GM19238 (cell line): Measurements from ENCODE around the gene ZNF200.
"Not testable (repeated sequence)": the region's sequence is repeated elsewhere in the genome, so short reads cannot be mapped to it uniquely, and the experiment has no call there.

Experiments used
- DNase-seq: peaks from one replicate; pipeline ENCODE4 v3.0.0; 2011; ENCODE audit warnings: low spot score; ENCODE audit not compliant: insufficient read length

The ZNF200 gene

DNA sequence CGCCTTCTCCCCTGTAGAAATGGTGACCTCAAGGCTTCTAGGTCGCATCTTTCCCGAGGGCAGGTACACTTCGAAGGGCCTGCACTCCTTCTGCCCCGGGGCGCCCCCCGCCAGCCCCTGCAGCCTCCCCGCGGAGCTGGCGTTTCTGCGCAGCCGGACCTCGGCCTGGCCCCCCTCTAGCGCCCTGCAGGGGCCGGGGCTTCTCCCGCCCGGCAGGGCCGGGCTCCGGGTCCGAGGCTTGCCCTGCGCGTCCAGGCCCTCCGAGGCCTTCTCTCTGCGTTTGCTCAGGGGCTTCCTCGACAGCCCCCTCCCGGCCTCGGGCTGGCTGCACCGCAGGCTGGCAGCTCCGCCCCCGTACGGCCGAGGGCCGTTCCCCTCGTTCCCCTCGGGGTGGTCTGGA lies 19.4 kb upstream of the ZNF200 start:
- DNase-seq, result no peak

DNA sequence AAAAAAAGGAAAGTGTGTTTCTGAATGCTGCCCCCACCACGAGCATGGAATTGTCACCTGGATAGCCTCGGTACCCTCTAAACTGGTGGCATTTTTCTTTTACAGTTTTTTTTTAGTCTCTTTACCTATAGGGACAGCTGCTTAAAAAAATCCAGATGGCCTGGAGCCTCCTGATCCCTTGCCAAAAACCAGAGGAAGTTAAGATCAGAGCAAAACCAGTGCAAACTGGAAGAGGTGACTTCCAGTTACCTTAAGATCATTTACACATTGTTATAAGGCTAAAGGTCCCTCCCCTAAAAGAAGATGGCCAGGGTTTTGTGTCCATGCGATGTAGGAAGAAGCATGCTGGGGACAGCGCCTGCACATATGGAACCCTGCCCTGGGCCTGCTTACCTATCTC lies 18.0 kb upstream of the ZNF200 start:
- DNase-seq, result no peak

DNA sequence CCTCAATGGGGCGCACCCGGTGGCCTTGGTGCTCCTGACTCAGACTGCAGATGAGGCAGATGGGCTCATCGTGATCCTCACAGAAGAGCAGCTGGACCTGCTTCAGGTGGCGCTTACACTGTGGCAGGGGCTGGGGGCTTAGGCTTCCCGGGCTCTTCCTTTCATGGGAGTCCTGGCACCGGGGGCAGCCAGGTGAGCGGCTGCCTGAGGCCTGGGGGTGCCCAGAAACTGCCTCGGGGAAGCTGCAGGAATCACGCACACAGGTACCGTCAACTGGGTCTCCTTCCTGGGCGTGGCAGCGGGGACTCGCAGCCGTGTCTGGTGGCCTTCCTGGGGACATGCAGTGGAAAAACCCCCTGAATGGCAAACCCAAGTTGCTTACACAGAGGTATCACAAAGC lies 14.5 kb upstream of the ZNF200 start:
- DNase-seq, result no peak

DNA sequence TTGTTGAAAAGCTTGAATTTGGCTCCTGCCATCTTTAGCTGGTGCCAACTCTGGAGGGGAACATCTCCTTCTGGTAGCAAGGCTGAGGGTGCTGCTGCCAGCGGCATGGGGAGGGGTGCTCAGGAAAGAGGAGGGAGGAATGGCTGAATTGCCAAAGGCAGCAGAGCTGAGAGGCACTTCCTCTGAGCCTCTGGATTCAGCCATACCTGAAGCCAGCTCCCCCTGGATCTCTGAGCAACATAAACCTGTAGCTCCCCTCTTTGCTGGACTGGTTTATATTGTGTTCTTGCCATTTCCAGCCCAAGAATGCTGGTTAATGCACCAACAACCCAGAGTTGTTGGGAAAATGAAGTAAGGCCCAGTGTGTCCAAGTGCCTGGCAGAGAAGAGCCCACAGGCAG lies 14.1 kb upstream of the ZNF200 start:
- DNase-seq, result no peak

DNA sequence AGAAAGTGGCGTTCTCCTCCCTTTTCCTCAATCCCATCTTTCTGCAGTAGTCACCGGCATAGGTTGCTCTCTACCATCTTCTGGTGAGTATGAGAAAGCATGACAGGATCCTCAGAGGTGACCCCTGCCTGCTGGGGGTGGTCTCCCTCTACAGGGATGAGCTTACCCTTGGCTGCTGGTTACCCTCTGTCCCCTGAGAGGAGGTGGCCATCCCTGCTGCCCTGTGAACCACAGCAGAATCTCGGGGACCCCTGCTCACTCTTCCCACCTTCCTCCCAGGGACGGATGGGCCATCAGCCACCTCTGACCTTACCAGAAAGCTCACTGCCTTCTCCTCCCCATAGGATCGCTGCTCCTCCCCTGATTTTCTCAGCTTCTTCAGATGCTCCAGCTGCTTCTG lies 13.6 kb upstream of the ZNF200 start:
- no peak for DNase-seq

DNA sequence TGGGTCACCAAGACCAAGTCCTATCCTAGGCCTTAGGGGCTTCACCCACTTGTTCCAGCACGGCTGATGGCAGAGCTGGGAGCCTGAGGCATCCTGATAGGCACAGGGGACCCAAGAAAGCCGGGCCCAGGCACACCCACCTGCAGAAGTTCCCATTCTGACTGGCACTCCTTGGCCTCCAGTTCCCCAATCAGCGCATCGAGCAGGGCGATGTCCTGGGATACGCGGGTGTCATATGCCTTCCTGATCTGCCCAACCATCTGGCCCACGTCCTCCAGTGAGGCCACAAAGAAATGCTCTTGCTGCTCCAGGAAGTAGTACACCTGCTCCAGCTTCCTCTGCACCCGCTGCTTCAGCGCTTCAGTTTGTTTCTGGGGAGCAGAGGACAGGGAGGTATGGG lies 11.9 kb upstream of the ZNF200 start:
- no peak for DNase-seq

DNA sequence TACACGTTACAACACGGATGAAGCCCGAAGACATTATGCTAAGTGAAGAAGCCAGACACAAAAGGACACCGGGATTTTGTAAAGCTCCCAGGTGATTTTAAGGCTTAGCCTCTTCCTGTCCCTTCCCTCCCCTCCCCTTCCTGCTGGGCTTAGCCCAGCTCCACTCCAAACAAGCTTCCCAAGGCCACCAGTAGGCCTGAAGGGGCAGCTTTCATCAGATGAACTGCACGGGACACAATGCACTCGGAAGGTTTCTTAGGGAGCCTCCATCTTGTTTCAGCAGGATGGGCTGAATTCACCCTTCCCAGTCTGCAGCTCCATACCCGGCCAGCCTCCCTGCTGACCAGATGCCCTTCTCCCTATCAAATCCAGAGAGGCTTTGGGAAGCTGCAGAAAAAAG lies 11.0 kb upstream of the ZNF200 start:
- DNase-seq, result no peak

DNA sequence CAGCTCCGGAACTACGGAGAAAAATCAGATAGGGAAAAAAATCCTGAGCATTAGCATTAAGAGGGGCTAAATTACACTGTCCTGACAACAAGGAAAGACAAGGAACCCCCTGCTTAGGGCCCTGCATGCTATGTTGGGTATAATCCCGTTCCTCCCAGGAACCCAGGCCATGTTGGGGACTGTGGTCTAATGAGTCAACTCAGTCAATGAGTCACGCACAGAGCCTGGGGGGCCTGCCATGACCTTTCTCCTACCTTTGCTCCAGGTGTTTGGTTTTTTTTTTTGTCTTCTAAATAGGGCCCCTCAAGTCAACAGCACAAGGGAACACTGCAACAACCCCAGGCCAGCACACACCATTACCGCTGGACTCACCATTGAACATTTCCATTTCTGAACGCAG lies 8.9 kb upstream of the ZNF200 start:
- no peak for DNase-seq

DNA sequence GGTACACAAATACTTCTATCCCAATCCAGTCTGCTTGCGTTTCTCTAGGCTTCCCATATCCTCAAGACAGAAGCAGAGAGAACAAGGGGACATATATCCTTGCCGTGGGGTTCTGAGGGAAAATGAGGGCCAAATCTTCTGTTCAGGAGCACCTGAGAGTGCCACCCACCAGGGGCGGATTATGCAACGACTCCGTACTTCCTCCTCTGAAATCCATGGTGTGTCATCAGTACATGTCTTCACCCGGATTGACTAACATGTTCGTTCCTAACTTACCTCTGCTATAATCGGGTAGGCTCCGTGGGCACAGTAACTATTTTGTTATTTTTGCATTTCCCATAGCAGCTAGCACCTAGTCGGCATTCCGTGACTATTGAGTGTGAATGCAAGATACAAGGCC lies 7.8 kb upstream of the ZNF200 start:
- DNase-seq, result no peak

DNA sequence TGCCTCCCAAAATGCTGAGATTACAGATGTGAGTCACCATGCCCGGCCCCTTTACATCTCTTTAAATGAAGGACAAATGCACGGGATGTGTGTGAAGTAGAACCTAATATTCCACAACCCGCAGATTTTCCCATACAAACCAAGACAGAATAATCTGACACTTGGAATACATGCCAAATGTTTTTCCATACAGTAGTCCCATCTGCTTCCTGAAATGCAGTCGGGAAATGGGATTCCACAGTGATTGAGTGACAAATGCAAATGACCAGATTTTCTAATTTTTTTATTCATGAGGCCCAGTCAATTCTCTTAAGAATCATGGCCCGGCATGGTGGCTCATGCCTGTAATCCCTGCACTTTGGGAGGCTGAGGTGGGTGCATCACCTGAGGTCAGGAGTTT lies 6.8 kb upstream of the ZNF200 start:
- no peak for DNase-seq

DNA sequence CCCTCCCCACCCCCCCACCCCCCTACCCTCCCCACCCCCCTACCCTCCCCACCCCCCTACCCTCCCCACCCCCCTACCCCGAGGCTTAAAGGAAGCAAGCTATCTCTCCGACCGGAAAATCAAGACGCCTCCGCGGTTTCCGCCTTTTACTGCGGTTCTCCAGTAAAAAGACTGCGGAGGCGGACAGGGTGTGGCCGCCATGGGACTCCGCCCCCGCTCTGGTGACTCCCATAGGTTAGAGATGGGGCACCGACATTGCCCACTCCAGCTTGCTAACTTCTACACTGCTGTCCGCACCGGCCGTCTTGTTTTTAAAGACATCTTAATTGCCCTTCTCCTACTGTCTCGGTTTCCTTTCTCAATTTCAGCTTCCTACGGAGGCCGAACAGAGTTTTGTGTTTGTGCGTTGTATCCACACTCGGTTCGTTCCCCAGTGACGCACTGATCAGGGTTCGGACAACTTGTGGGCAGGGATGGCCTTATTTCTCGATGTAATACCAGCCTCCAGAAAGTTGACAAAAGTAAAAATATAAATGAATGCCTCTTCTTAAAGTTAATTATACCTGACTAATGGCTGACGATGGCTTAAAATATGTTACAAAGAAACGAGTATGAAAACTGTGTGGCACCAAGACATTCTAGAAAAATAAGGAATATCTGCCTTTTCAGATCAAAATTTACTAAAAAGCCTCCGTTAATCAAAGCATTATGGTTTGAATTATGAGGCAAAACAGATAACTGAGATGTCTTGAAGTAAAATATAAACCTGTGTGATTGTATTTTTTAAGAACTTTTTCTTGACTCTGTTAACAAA lies 1.1 kb upstream of the ZNF200 start:
- no peak for DNase-seq

DNA sequence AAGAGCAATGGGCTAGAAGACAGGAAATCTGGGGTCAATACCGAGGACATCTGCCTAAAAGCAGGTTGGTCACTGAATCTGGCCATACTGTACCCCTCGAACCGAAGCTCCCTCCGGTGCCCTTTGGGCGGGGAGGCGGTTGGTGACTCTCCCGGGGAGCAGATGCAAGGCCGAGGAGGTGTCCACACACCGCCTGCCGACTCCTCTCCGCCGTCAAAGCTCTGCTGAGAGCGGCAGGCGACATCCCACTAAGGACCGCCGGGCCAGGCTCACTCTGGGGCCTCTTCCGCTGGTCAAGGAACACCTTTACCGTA lies 458 bp downstream of the ZNF200 start:
- no peak for DNase-seq

DNA sequence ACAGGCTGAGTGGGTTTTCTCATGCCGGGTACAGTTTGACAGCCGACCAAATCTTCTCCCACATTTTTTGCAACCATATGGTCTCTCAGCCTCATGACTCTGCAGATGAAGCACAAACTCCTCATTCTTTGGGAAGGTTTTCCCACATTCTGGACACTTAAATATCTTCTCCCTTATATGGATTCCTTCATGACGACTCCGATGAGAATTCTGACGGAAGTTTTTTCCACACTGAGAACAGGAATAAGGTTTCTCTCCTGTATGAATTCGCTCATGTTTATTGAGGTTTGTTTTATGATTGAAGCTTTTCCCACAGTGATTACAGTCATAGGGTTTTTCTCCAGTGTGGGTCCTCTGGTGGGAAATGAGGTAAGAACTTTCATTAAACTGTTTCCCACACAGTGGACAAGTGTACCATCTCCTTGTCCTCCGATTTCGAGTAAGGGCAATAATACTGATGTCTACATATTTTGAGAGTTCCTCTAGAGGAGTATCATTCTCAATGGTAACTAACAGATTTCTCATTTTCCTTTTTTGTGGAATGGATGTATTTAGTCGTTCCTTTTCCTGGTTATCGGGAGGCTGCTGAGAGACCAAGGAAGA lies 10.9 kb downstream of the ZNF200 start:
- DNase-seq, result no peak

DNA sequence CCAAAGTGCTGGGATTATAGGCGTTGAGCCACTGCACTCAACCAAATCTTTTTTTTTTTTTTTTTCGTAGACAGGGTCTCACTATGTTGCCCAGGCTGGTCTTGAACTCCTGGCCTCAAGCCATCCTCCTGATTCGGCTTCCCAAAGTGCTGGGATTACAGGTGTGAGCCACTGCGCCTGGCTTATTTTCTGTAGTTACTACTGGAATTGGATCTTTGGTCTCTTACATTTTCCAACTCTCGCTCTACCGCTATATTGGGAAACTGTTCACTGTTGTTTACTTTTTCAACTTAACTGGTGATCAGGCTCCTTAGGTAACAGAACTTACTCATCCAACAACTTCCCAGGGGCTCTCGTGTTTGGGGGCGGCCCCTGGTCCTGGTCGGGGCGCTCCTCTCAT lies 14.1 kb downstream of the ZNF200 start:
- DNase-seq, result no peak

DNA sequence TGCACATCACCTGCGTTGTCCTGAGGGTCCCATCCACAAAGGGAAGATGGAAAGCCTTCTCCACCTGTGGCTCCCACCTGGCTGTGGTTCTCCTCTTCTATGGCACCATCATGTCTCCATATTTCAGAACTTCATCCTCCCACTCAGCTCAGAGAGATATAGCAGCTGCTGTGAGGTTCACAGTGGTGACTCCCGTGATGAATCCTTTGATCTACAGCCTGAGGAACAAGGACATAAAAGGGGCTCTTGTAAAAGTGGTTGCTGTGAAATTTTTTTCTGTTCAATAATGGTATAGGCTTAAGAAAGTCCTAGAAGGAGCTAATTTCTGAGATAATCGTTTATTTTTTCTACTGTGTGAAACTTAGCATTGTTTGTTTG lies 18.7 kb downstream of the ZNF200 start:
- DNase-seq, result no peak

DNA sequence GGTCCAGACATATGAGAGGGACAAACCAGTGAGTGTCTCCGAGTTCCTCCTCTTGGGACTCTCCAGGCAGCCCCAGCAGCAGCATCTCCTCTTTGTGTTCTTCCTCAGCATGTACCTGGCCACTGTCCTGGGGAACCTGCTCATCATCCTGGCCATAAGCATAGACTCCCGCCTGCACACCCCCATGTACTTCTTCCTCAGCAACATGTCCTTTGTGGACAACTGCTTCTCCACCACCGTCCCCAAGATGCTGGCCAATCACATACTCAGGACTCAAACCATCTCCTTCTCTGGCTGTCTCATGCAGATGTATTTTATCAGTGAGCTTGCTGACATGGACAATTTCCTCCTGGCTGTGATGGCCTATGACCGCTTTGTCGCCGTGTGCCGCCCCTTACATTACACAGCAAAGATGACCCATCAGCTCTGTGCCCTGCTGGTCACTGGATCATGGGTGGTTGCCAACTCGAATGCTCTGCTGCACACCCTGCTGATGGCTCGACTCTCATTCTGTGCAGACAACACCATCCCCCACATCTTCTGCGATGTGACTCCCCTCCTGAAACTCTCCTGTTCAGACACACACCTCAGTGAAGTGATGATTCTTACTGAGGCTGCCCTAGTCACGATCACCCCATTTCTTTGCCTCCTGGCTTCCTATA lies 19.2 kb downstream of the ZNF200 start:
- DNase-seq, result no peak

DNA sequence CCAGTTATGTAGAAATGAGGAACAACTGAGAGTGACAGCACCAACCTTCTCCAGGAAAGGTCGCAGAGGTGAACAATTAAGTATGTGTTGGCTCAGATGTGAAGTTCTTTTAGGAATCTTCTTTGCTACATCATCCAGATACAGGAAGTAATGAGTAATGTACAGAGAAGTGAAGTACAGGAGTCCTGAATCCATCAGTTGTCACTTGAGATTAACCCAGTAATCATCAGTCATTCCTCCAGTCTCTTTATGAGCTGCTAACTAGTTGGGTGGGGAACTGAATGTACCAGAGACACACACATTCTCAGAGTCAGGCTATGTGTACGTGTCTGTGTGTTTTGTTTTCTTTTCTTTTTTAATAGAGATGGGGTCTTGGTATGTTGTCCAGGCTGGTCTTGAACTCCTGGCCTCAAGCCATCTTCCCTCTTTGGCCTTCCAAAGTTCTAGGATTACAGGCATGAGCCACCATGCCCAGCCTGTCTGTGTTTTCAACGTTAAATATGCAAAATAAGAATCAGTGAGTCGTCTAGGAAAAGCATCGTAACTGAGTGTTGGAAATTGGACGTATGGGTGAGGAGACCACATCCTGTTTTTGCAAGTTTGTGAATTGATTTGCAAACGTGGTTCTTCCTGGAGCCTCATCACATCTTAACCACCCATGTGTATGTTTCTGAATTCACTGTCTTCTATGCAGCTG lies 19.9 kb downstream of the ZNF200 start:
- DNase-seq, result no peak

DNA sequence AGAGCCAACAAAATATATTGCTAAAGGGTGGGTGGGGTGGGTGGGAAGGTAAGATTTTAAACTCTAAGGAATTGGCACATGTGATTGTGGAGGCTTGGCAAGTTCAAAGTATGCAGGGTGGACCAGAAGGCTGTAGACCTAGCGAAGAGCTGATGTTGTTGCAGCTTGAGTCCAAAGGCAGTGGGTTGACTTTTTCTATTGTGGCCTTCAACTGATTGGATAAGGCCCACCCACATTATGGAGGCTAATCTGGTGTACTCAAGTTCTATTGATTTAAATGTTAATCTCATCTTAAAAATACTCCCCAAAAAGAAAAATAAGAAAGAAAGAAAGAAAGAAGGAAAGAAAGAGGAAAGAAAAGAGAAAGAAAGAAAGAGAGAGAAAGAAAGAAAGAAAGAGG lies 22.4 kb downstream of the ZNF200 start:
- no peak for DNase-seq

DNA sequence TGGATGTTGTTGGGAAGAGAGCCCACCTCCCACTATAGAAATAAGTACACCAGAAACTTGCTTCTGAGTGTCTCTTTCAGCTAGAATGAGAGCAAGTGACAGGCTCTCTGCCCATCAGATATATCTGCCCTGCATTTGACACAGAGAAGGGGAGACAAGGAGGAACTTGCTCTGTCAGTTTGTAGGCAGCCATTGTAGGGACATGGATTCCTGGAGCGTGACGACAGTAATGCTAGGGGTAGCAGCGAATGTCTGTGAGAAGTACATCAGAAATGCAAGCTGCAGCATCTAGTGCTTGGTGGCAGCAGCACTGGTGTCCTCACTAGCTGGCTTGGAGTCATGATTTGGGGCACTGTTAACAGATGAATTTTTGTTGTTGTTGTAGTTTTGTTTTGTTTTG lies 23.0 kb downstream of the ZNF200 start:
- no peak for DNase-seq

DNA sequence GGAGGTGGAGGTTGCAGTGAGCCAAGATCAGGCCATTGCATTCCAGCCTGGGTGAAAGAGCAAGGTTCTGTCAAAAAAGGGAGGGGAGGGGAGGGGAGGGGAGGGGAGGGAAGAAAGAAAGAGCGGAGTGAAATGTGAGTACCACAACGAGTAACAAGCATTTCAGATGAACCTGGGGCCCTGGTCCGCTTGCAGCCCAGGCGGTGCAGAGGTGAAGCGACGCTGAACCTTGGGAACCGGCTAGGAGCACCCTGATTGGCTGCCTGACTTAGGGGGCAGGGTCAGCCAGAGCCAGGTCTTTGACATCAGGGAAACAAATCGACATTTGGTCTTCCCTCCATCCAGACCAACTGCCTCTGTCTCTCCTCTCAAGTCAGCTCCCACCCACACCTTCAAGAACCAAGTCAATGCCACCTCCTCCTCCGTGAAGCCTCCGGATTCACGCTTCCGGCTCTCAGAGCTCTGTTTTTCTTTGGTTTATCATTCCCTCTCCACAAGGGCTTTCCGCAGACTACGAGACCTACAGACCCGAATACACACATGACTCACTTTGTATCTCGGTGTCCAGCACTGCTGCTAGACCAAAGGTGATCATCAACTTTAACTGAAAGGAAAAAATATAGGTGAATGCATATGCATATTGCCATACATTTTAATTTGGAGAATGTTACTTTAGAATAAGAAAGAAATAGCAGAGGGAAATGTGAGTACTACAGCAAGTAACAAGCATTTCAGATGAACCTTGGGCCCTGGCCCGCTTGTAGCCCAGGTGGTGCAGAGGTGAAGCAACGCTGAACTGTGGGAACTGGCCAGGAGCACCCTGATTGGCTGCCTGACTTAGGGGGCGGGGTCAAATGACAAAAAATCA lies 27.6 kb downstream of the ZNF200 start:
- DNase-seq, result no peak

DNA sequence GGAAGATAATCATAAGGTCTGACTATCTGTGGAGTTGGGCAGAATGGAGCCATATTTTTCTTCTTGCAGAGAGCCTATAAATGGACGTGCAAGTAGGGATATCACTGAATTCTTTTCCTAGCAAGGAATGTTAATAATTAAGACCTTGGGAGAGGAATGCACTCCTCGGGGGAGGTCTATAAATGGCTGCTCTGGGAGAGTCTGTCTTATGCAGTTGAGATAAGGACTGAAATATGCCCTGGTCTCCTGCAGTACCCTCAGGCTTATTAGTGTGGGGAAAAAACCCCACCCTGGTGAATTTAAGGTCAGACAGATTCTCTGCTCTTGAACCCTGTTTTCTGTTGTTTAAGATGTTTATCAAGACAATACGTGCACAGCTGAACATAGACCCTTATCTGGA lies 29.0 kb downstream of the ZNF200 start:
- not testable (repeated sequence) for DNase-seq
